ENCODE results near the gene PBX3.
A peak's percentile ranks its signal among the peaks of the same experiment; 100 is the strongest.

The PBX3 gene

GRCh38 chr9:125749951-125750626 is 2.9 kb downstream of the PBX3 start:
- Histone ChIP-seq H3K4me3 (ENCODE audit: low read length) (peak overlapping the region; percentile 82), H3K27me3 (ENCODE audit: insufficient read depth, low read length) (peaks cover 6% of the 10 kb centered on the region), H3K9me3 (ENCODE audit: insufficient read depth, low read depth, low read length) (no peaks in the 10 kb centered on the region), H3K36me3 (ENCODE audit: insufficient read depth, low read depth, low read length) (peaks cover 18% of the 10 kb centered on the region), H3K27ac (ENCODE audit: low read length) (no peak overlapping the region), H3K4me1 (ENCODE audit: insufficient read depth, low read length) (peaks cover 60% of the 10 kb centered on the region; the same call in 1 of the 2 replicates), H3K9ac (ENCODE audit: low read depth, low read length) (peak overlapping the region; percentile 54; the same call in 1 of the 2 replicates)

DNA sequence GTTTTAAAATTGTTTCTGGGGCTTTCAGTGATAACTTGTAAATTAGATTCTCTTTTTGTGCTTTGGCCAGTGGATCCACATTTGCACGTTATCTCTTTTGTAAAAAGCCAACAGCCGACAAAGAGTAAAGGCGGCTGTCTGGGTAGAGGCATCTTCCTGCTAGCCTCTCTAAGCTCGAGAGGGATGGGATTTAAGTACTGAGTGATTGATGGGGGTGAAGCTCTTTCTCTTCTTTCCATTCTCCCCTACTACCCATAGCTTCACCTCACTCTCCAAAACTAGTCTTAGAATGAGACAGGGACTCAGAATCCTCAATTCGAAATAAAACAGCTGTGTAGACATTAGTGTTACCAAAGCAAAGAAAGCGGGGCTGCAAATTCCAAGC is 3.4 kb downstream of the PBX3 start:
- Histone ChIP-seq H3K27me3 (ENCODE audit: insufficient read depth, low read length) (peaks cover under 1% of the 10 kb centered on the region; the same call in 1 of the 2 replicates), H3K9ac (ENCODE audit: low read depth, low read length) (peak overlapping the region; percentile 54; the same call in 1 of the 2 replicates), H3K27ac (ENCODE audit: low read length) (no peak overlapping the region)

DNA sequence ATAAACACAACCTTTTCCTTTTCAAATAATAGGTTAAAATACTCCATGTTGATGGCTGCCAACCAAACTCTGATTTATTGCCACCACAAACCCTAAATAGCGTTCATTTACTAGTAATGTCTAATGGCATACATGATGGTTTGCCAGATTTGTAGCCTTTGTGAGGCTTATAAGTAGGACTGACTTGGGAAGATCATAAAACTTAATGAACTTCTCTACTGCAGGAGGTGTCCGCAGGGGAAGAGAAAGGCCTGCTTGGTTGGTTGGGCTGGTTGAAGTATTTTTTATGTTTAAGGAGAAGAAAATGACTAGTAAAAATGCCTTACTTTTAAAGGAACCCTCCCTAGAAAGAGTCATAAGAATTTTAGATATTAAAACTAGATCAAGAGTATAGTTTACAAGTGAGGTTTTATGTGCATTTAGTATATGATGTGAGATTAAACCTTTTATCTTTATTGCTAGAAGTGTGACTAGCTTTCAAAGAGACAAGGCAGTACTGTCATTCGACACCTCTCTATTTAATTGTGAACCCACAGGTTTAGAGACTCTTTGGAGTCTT is 5.0 kb downstream of the PBX3 start:
- peaks cover 74% of the 10 kb centered on the region; the same call in 1 of the 2 replicates for H3K4me1 ChIP-seq (ENCODE audit: insufficient read depth, low read length)
- H3K27ac ChIP-seq (ENCODE audit: low read length), result no peak overlapping the region
- H3K9me3 ChIP-seq (ENCODE audit: insufficient read depth, low read depth, low read length), result no peaks in the 10 kb centered on the region
- no peak overlapping the region for H3K9ac ChIP-seq (ENCODE audit: low read depth, low read length)
- H3K27me3 ChIP-seq (ENCODE audit: insufficient read depth, low read length), result no peaks in the 10 kb centered on the region; the same call in 1 of the 2 replicates
- peaks cover 18% of the 10 kb centered on the region for H3K36me3 ChIP-seq (ENCODE audit: insufficient read depth, low read depth, low read length)
- peak overlapping the region; percentile 13 for H3K4me3 ChIP-seq (ENCODE audit: low read length)

More for the DNA sequence above, 3.4 kb downstream of the PBX3 start:
- H3K4me3 ChIP-seq (ENCODE audit: low read length), result peak overlapping the region; percentile 82
- peaks cover 61% of the 10 kb centered on the region; the same call in 1 of the 2 replicates for H3K4me1 ChIP-seq (ENCODE audit: insufficient read depth, low read length)
- no peaks in the 10 kb centered on the region for H3K9me3 ChIP-seq (ENCODE audit: insufficient read depth, low read depth, low read length)
- peaks cover 18% of the 10 kb centered on the region for H3K36me3 ChIP-seq (ENCODE audit: insufficient read depth, low read depth, low read length)

GRCh38 chr9:125754096-125754495 is 6.9 kb downstream of the PBX3 start:
- H3K27ac ChIP-seq (ENCODE audit: low read length), result no peak overlapping the region
- no peaks in the 10 kb centered on the region for H3K9me3 ChIP-seq (ENCODE audit: insufficient read depth, low read depth, low read length)
- H3K36me3 ChIP-seq (ENCODE audit: insufficient read depth, low read depth, low read length), result peaks cover 15% of the 10 kb centered on the region
- no peak overlapping the region for H3K4me3 ChIP-seq (ENCODE audit: low read length)
- no peak overlapping the region for H3K9ac ChIP-seq (ENCODE audit: low read depth, low read length)
- H3K27me3 ChIP-seq (ENCODE audit: insufficient read depth, low read length), result no peaks in the 10 kb centered on the region; the same call in 1 of the 2 replicates
- peaks cover 92% of the 10 kb centered on the region for H3K4me1 ChIP-seq (ENCODE audit: insufficient read depth, low read length)

DNA sequence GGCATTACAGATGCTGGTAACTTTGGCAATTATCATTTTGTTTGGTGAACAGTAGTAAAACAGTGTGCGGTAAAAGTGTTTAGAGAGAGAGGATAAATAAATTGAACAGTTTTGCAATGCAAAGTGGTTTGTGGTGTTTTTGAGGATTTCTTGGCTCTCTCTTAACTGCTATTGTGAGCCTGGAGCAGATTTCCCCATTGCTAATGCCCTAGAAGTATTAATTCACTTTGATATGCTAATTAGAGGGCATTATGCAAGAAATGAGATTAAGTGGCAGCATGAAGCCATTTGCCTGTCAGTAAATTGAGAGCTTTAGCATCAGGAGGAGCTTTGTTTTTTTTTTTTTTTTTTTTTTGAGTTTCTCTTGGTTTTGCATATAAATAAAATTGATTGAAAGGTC is 8.2 kb downstream of the PBX3 start:
- H3K27ac ChIP-seq (ENCODE audit: low read length), result no peak overlapping the region
- no peaks in the 10 kb centered on the region for H3K9me3 ChIP-seq (ENCODE audit: insufficient read depth, low read depth, low read length)
- H3K4me3 ChIP-seq (ENCODE audit: low read length), result peak overlapping the region; percentile 39
- H3K36me3 ChIP-seq (ENCODE audit: insufficient read depth, low read depth, low read length), result peaks cover 7% of the 10 kb centered on the region; the same call in 1 of the 2 replicates
- no peaks in the 10 kb centered on the region for H3K27me3 ChIP-seq (ENCODE audit: insufficient read depth, low read length)
- H3K9ac ChIP-seq (ENCODE audit: low read depth, low read length), result no peak overlapping the region
- peaks cover 92% of the 10 kb centered on the region for H3K4me1 ChIP-seq (ENCODE audit: insufficient read depth, low read length)

DNA sequence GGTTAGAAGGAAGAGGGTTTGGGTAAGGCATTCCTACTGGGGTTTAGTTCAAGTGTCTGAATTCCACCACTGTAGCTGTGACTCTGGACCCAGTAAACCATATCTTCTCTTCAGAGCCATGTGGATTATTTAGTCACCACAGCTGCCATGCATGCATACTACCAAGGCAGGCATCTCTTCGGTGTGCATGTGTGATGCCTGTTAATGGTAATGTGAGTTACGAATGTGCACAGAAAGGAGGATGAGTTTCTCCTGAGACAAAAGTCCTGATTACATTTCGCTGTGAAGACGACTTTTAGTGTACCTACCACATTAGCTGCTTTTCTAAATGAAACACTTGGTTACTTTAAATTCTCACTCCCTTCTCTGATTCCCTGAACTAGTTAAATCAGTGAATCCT is 9.3 kb downstream of the PBX3 start:
- H3K9me3 ChIP-seq (ENCODE audit: insufficient read depth, low read depth, low read length), result no peaks in the 10 kb centered on the region
- no peak overlapping the region for H3K4me3 ChIP-seq (ENCODE audit: low read length)
- H3K36me3 ChIP-seq (ENCODE audit: insufficient read depth, low read depth, low read length), result peaks cover 2% of the 10 kb centered on the region; the same call in 1 of the 2 replicates
- H3K27me3 ChIP-seq (ENCODE audit: insufficient read depth, low read length), result no peaks in the 10 kb centered on the region
- H3K4me1 ChIP-seq (ENCODE audit: insufficient read depth, low read length), result peaks cover 94% of the 10 kb centered on the region
- no peak overlapping the region for H3K27ac ChIP-seq (ENCODE audit: low read length)
- no peak overlapping the region for H3K9ac ChIP-seq (ENCODE audit: low read depth, low read length)

DNA sequence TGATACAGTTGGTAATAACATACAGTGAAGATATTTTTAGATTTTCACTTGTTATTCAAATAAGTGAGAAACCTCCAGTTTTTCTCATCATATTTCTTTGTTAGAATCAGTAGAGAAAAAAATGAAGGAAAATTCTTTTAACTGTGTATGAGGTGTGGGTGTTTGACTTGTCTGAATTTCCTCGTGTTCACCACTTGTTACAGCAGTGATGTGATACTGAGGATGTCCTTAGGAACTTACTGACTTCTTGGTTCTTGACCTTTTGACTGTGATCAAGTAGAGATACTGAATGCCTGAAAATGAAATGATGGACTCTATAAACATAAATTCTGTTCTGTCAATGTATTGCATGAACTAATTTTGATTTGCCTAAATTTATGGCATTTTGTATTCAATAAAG is 10.7 kb downstream of the PBX3 start:
- H3K4me3 ChIP-seq (ENCODE audit: low read length), result no peak overlapping the region
- no peaks in the 10 kb centered on the region for H3K27me3 ChIP-seq (ENCODE audit: insufficient read depth, low read length)
- no peaks in the 10 kb centered on the region; the same call in 1 of the 2 replicates for H3K36me3 ChIP-seq (ENCODE audit: insufficient read depth, low read depth, low read length)
- H3K27ac ChIP-seq (ENCODE audit: low read length), result no peak overlapping the region
- H3K9ac ChIP-seq (ENCODE audit: low read depth, low read length), result no peak overlapping the region
- no peaks in the 10 kb centered on the region for H3K9me3 ChIP-seq (ENCODE audit: insufficient read depth, low read depth, low read length)
- H3K4me1 ChIP-seq (ENCODE audit: insufficient read depth, low read length), result peaks cover 91% of the 10 kb centered on the region

GRCh38 chr9:125758986-125759763 is 12.0 kb downstream of the PBX3 start:
- Histone ChIP-seq H3K27ac (ENCODE audit: low read length) (peak overlapping the region; percentile 17), H3K9ac (ENCODE audit: low read depth, low read length) (peak overlapping the region; percentile 31; the same call in 1 of the 2 replicates), H3K9me3 (ENCODE audit: insufficient read depth, low read depth, low read length) (no peaks in the 10 kb centered on the region), H3K36me3 (ENCODE audit: insufficient read depth, low read depth, low read length) (no peaks in the 10 kb centered on the region), H3K4me3 (ENCODE audit: low read length) (peak overlapping the region; percentile 32), H3K4me1 (ENCODE audit: insufficient read depth, low read length) (peaks cover 94% of the 10 kb centered on the region), H3K27me3 (ENCODE audit: insufficient read depth, low read length) (no peaks in the 10 kb centered on the region)

DNA sequence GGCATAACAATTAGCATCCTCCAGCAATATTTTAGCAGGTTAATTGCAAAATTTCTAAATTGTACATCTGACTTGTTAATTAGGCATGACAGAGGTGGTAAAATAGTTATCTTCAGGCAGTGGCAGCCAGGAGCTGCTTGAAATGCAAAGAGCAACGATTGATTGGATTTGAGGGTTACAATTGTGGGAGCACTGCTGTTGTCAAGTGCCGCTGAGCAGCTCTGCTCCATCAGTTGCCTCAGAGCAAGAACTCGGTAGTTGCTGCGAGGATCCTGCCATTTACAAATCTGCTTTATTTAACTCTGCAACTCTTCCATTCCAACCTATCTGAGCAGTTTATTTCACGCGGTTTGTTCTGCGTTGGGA is 12.6 kb downstream of the PBX3 start:
- Histone ChIP-seq H3K9me3 (ENCODE audit: insufficient read depth, low read depth, low read length) (no peaks in the 10 kb centered on the region), H3K36me3 (ENCODE audit: insufficient read depth, low read depth, low read length) (no peaks in the 10 kb centered on the region), H3K4me3 (ENCODE audit: low read length) (peak overlapping the region; percentile 32; the same call in 1 of the 2 replicates), H3K27me3 (ENCODE audit: insufficient read depth, low read length) (no peaks in the 10 kb centered on the region), H3K4me1 (ENCODE audit: insufficient read depth, low read length) (peaks cover 88% of the 10 kb centered on the region), H3K9ac (ENCODE audit: low read depth, low read length) (peak overlapping the region; percentile 1; the same call in 1 of the 2 replicates), H3K27ac (ENCODE audit: low read length) (no peak overlapping the region)

- H3K36me3 ChIP-seq (ENCODE audit: insufficient read depth, low read depth, low read length), result no peaks in the 10 kb centered on the region
- no peak overlapping the region for H3K27ac ChIP-seq (ENCODE audit: low read length)
- H3K27me3 ChIP-seq (ENCODE audit: insufficient read depth, low read length), result no peaks in the 10 kb centered on the region
- H3K4me1 ChIP-seq (ENCODE audit: insufficient read depth, low read length), result peaks cover 81% of the 10 kb centered on the region
- peak overlapping the region; percentile 32; the same call in 1 of the 2 replicates for H3K4me3 ChIP-seq (ENCODE audit: low read length)
- no peak overlapping the region for H3K9ac ChIP-seq (ENCODE audit: low read depth, low read length)
- no peaks in the 10 kb centered on the region for H3K9me3 ChIP-seq (ENCODE audit: insufficient read depth, low read depth, low read length)
These were observed 13.4 kb downstream of the PBX3 start for GRCh38 chr9:125760537-125760936.

GRCh38 chr9:125761676-125762450 is 14.7 kb downstream of the PBX3 start:
- Histone ChIP-seq H3K36me3 (ENCODE audit: insufficient read depth, low read depth, low read length) (no peaks in the 10 kb centered on the region), H3K4me3 (ENCODE audit: low read length) (peak overlapping the region; percentile 20; the same call in 1 of the 2 replicates), H3K9ac (ENCODE audit: low read depth, low read length) (no peak overlapping the region), H3K4me1 (ENCODE audit: insufficient read depth, low read length) (peaks cover 67% of the 10 kb centered on the region), H3K27ac (ENCODE audit: low read length) (no peak overlapping the region), H3K27me3 (ENCODE audit: insufficient read depth, low read length) (no peaks in the 10 kb centered on the region), H3K9me3 (ENCODE audit: insufficient read depth, low read depth, low read length) (no peaks in the 10 kb centered on the region)

All from iPS-20b (cell line).